Stimulated activated CD4-positive, alpha-beta T cell treated with anti-CD3 and anti-CD28 coated beads, Interleukin-1b, Interleukin-23, amount 100 ng/mL, for 48 hours (primary cell): ENCODE data around the gene VIPR2.
"Not testable (repeated sequence)": the region's sequence is repeated elsewhere in the genome, so short reads cannot be mapped to it uniquely, and the experiment has no call there.

Experiments used
- DNase-seq: peaks from one replicate; pipeline ENCODE4 v3.0.0-alpha.2; 2020

The VIPR2 gene

GRCh38 chr7:159088016-159088865 lies 56.4 kb downstream of the VIPR2 start:
- no peak for DNase-seq

- DNase-seq, result no peak
Measured at GRCh38 chr7:159086301-159086925, 58.3 kb downstream of the VIPR2 start.

GRCh38 chr7:159084069-159084801 lies 60.4 kb downstream of the VIPR2 start:
- DNase-seq, result no peak

- no peak for DNase-seq
Measured at GRCh38 chr7:159083698-159084068, 61.0 kb downstream of the VIPR2 start.

GRCh38 chr7:159083001-159083697 lies 61.5 kb downstream of the VIPR2 start:
- DNase-seq, result no peak

GRCh38 chr7:159082075-159082474 lies 62.6 kb downstream of the VIPR2 start:
- DNase-seq, result not testable (repeated sequence)

GRCh38 chr7:159078911-159079270 lies 65.8 kb downstream of the VIPR2 start:
- DNase-seq, result no peak

GRCh38 chr7:159078193-159078910 lies 66.3 kb downstream of the VIPR2 start:
- DNase-seq, result no peak

GRCh38 chr7:159076333-159076732 lies 68.3 kb downstream of the VIPR2 start:
- no peak for DNase-seq

- DNase-seq, result no peak
Measured at GRCh38 chr7:159075563-159076238, 69.0 kb downstream of the VIPR2 start.

GRCh38 chr7:159071260-159071659 lies 73.4 kb downstream of the VIPR2 start:
- no peak for DNase-seq

GRCh38 chr7:159070431-159071148 lies 74.1 kb downstream of the VIPR2 start:
- DNase-seq, result no peak

GRCh38 chr7:159068893-159069448 lies 75.7 kb downstream of the VIPR2 start:
- no peak for DNase-seq

- DNase-seq, result no peak
Measured at GRCh38 chr7:159068488-159068811, 76.2 kb downstream of the VIPR2 start.

GRCh38 chr7:159067576-159068487 lies 76.8 kb downstream of the VIPR2 start:
- no peak for DNase-seq

- no peak for DNase-seq
Measured at GRCh38 chr7:159066816-159067575, 77.7 kb downstream of the VIPR2 start.

GRCh38 chr7:159065852-159066480 lies 78.7 kb downstream of the VIPR2 start:
- DNase-seq, result no peak

- DNase-seq, result no peak
Measured at GRCh38 chr7:159064816-159065510, 79.7 kb downstream of the VIPR2 start.
